GM19023 (cell line): ENCODE data around the gene MARK1.

Experiments used
- ATAC-seq: cut with Tn5 transposase; IDR thresholded peaks from one replicate; pipeline ENCODE4 v1.9.1; 2021; ENCODE audit warnings: mild to moderate bottlenecking, moderate library complexity; ENCODE audit not compliant: unreplicated experiment

The MARK1 gene

DNA sequence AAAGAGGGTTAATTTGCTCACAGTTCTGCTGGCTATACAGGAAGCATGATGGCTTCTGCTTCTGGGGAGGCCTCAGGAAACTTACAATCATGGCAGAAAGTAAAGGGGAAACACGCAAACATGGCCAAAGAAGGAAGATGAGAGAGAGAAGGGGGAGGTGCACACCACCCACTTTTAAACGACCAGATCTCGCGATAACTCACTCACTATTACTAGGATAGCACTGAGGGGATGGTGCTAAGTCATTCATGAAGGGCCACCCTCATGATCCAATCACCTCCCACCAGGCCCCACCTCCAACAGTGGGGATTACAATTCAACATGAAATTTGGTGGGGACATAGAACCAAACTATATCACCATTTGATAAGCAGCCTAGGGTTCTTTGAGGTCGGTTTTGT lies 159.9 kb downstream of the MARK1 start:
- no peak for ATAC-seq

DNA sequence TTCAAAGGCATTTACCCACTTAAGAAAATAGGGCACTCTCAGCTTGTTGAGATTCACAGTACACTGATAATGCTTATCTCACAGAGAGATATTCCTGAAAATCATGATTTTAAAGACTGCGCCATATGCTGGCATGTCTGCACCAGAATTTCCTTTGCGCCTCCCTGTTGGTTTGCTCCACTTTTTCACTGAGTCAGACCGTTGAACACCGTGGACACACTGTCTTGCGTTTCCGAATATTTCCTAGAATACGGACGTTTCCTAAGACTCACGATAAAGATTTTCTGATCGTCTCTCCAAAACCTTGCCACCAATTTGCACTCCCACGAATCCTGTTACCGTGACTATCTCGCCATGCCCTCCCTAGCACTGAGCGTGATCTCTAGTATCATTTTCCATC lies 161.7 kb downstream of the MARK1 start:
- ATAC-seq: no peak

DNA sequence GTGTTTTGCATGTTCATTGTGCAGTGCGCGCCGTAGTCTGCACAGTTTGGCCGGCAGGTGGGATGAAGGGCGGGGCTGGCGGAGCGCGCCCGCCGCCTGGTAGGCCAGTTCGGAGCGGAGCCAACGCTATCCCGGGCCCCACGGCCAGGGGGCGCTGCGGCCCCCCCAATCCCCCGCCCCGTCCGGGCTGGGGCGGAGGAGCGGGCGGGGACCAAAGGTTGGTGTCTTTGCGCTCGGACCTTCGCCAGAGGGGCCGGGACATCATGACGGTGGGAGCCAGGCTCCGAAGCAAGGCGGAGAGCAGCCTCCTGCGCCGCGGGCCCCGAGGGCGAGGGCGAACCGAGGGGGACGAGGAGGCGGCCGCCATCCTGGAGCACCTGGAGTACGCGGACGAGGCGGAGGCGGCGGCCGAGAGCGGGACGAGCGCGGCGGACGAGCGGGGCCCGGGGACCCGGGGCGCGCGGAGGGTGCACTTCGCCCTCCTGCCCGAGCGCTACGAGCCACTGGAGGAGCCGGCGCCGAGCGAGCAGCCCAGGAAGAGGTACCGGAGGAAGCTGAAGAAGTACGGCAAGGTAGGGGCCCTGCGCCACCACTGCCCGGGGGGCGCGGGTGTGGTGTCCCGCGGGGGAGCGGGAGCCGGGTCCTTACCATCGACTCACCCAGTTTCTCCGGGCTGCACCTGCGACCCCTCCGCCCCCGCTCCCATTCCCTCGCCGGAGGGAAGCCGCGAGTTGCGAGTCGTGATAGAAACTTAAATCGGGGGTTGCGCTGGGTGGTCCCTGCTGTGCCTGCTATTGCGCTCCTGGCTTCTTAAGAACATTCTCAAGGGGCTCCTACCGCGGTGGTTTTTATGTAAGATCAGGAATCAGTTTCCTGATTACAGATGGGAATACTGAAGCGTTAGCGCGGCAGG lies 162.5 kb downstream of the MARK1 start, which contains the start of gene C1orf115:
TSS of gene C1orf115 (plus strand) at position 224 of the 913 bp plus-strand sequence. CDS start at position 264, 40 bp downstream.
- peak; percentile 96 for ATAC-seq

DNA sequence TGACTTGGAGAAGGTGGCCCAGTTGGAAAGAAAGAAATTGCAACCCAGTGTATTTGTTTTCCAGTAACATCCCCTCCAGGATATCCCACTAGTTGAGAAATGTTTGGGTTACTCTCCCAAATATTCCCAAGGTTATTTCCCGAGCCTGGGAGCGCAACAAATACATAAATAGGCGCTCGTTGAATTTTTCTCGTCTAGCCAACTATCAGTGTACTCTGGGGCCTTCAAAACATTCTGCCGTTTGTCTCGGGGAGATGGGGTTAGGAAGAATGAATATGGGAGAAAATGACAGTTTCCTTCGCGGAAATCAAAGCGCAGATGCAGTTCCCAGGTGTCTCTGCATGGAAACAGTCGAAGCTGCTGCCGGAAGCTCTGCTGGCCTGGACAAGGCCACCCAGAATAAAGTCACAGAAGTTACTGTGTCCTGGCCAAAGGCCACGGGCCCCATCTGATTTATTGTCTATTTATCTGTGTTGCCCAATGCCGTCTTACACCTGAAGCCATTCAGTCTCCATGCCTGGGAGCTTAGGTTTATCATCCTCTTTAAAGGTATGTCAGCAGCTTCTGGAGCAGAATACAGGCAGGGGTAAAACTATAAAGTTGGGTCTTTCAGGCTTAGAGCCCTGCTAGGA lies 163.2 kb downstream of the MARK1 start:
- ATAC-seq: no peak

DNA sequence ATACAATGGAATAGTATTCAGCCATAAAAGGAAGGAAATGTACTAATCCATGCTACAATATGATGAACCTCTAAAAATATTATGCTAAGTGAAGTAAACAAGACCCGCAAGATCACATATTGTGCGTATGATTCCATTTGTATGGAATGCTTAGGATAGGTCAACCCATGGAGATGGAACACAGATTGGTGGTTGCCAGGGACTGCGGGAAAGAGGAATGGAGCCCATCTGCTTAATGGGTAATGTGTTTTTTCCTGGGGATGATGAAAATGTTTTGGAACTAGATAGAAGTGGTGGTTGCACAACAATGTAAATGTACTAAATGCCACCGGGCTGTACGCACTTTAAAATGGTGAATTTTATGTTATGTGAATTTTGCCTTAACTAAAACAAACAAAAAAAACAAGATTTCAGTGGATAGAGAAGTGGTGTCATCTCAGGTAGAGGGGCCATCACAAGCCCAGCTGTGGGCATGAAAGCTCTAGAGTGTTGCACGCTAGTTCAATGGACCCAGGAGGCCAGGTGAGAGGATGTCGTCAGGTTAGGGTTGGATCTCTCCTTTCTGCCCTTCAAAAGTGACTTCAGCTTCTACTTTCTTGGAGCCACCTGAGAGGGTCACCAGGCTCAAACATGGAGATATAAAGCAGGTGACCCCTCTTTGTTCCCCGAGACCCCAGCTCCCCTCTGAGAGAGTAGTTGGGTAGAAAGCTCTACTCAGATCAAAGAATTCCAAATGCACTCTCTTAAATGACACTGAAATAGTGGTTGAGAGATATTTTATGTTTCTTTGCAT lies 164.7 kb downstream of the MARK1 start:
- ATAC-seq: no peak

DNA sequence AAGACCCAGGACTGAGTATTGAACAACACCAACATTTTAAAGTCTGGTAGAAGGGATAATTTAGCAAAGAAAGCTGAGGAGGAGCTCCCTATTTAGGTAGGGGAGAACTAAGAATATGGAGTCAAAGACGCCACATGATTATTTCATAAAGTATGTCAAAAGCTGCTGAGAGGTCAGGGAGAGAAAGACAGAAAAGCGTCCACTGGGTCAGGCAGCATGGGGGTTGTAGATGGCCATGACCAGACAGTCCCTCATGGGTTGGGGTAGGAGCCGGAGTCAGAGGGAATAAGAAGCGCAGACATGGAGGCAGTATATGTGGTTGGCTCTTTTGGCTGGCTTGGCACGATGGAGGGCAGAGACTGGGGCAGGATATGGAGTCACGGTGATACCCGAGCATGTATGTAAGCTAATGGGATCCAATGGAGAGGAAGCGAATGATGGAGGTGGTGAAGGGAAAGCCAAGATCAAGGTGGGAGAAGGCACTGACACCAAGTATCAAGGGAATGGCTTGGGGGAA lies 167.0 kb downstream of the MARK1 start:
- no peak for ATAC-seq

DNA sequence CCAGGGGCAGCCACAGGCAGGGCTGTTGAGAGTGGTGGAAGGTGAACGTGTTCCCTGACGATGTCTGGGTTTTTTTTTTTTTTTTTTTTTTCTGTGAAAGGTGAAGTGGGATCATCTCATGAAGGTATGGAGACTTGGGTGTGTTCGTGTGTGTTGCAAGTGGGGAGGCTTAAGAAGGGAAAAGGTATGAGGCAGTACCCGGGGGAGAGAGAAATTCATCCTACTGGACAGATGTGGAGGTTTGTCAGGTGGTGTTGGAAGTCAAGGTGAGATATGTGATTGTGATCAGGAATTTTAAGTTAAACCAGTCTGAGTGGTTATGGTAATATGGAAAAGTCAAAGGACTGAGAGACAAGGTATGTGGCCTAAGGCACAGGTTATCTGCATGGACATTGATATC lies 167.5 kb downstream of the MARK1 start:
- ATAC-seq: no peak

DNA sequence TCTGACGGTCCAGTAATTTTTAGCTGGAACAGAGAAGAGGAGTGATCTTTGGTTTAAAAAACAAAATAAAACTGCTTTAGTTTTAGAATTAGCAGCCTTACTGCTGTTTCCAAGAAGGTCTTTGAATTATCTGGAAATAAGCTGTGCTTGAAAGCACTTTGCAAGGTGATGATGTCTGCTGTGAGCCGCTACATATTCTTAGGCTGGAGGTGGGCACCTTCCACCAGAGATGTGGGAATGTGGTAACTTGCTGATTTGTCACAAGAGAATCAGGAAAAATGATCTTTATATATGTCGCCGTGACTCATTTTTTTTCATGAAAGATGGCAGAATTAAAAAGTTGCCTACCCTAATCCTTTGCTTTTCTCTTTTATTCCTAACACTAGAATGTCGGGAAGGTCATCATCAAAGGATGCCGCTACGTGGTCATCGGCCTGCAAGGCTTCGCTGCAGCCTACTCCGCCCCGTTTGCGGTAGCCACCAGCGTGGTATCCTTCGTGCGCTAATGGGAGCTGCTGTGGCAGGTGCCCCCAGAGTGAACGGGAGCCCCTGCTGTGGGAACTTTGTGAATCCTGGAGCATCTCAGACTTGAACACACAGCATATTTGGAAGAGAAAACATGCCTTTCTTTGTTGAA lies 168.4 kb downstream of the MARK1 start:
- ATAC-seq: no peak

DNA sequence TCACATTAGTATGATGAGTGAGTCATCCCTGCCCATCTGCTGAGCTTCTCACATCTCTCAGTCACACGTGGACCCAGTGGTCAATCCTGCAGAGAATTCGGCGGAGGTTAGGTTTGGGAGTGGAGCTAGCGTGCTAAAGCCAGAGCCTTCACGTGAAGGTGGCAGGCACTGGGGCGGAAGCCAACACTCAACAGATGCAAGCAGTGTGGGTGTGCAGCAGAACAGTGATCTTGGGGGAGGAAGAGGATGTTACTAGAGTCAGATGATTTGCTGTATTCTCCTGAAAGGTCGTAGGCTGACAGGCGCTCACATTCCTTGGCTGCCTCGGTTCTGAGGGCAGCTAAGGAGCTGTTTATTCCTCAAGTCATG lies 168.9 kb downstream of the MARK1 start:
- no peak for ATAC-seq

DNA sequence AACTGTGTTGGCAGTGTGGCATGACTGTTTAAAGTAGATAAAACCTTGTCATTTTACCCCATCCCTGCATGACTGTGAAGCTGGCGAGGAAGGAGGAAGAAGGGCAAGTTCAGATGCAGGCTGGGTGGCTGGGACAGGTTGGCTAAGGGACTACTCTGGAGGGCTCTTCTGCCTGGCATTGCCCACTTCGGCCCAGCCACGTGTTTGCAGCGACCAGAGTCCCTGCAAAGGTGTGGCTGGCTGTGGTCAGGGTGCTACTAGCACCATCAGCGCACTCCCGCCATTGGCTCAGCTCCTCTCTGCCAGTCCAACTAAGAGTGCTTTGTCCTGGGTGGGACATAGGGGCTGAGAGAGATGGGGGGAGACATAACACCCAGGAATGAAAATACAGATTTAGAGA lies 169.4 kb downstream of the MARK1 start:
- ATAC-seq: no peak

DNA sequence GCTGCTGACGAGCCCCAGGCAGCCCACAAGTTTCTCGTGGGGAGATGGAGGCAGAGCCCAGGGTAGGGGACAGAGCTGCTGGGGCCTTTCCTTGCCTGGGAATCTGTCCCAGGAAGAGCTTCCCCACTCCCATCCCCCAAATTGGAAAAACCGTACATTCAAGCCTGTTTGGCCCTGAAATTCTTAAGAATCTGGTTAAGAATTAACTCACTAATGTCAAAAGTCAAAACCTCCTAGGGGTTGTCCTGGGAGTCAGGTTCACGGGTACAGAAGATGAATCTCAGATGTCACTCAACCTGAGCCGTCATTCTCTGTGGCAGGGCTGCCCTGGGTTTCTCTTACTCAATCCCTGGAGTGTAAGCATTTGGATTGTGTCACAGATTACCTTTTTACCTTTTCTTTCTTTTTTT lies 170.7 kb downstream of the MARK1 start:
- ATAC-seq: no peak

DNA sequence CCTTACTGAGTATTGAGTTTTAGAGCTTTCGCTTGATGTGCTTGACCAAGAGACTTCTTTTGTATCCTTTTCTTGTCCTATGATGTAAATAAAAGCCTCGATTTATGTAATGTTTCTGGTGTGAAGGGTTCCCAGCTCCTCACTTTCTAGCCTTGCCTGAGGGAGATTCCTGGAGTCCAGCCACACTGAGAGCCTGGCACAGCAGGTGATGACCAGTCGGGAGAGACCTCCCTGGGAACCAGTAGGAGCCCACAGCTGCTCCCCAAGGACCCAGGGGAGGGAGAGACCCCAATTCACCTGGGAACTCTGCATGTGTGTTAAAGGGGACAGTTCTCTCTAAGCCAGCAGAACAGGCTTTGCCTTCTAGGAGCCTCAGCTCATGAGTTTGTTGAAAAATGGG lies 171.1 kb downstream of the MARK1 start:
- ATAC-seq: no peak

DNA sequence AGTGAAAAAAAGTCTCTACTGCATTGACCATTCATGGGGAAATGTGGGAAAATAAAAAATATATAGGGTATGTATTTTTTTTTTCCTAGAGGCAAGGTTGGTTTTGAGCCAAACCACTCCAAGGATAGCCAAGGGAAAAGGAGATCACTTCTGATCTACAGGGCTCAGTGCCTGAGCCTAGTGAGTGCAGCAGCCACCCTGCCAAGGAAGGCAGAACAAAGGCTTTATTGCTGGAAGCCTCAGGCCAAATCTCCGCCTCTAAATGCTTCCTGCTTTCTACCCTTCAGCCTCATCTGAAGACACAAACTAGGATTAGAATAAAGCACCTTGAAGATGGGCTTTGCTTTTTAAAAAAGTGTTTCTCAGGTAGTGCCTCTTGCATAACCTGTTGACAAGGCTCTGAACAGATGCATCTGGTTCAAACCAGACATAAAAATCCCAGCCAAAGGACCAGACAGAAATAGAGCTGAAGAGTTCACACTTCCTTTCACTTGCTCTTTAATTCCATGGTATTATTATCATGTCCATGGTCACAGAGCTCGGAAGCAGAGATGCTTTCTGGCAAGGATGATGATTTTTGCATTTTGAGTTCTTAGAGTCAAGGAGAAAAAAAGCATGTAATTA lies 172.7 kb downstream of the MARK1 start:
- no peak for ATAC-seq

DNA sequence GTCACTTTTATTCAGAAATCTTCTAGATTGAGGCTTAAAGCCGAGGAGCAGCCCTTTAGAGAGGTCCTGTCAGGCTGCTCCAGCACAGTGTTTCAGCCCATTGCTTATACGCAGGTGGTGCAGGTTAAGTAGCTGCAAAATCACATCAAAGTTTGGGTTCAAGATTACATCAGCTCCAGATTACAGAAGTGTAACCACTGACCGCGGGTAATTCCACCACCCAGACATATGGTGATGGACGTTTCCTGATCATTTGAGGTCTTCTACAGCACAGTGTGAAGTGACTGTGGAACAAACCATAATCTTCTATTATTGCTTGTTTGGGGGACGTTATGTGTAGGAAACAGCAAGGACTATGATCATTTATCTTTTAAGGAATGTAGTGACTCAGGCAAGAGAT lies 174.0 kb downstream of the MARK1 start:
- ATAC-seq: no peak

DNA sequence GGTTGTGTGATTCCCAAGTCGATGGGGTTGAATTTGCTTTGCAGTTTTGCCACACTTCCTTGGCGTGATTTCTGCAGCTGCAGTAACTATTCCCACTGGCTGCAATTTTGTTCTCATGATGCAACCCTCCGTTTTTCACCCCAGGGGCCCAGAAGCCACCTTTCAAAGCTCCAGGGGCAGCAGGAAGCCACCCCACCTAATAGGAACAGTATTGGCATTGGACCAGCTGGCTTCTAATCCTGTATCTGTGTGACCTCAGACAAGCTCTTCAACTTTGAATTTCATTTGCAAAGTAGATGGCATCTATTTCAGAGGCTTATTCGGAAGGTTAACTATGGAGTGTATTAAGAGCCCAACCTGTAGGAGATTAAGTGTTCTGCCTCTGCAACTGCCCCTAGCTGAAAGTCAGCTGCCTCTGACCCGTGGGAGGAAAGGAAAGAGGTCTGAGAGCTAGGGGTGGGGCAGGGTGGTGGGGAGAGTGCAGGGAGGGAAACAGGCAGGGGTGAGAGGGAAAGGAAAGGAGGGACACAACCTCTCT lies 174.9 kb downstream of the MARK1 start:
- ATAC-seq: no peak

DNA sequence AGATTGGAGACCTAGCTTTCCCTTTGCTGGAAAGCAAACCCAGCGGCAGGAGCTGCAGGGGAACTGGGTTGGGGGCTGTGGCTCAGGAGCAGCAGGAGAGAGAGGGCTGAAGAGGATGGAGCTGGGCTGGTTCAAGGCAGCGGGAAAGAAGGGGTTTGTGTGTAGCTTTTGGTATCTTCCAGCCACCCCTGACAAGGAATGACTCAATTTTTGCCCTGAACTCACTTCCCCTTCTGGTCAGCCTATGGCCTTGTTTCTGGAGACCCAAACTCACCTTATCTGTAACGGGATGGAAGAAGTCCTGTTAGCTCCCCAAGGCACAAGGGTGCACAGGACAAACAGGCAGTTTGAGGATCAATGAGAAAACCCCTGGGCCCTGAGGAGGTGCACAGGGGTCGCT lies 175.4 kb downstream of the MARK1 start:
- ATAC-seq: no peak

DNA sequence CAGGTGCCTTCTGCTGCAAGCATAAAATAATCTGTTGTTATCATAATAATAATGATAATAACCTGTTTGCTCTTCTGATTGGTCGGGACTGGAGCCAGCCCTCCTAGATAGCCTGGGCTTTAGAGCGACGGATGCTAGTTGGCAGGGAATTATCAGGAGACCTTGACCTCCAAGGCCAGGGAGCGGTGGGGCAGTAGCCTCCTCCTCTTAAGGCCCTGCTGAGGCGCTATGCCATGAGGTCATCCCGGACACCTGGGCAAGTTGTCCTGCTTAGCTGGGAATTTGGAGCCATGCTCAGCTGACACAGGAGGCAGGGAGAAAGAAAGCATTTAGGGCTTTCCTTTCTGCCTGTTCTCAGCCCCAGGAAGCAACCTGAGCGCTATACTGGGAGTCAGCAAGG lies 177.8 kb downstream of the MARK1 start:
- ATAC-seq: no peak

DNA sequence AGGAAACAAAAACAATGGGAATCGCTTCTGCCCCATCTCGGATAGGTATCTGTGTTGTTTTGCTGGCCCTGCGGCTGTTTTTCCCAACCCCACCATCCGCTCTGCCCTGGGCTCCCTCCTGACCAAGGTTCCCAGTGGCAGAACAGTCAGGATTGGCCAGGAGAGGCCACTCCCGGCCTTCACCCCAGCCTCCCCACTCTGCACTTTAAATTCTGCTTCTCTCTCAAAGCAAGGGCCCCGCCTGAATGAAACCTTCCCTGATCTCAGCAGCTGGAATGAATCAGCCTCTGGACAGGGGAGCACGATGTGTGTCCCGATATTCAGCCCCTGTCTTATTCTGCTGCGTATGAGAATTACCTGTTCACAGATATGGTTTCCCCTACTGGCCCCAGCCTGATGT lies 178.5 kb downstream of the MARK1 start:
- no peak for ATAC-seq

DNA sequence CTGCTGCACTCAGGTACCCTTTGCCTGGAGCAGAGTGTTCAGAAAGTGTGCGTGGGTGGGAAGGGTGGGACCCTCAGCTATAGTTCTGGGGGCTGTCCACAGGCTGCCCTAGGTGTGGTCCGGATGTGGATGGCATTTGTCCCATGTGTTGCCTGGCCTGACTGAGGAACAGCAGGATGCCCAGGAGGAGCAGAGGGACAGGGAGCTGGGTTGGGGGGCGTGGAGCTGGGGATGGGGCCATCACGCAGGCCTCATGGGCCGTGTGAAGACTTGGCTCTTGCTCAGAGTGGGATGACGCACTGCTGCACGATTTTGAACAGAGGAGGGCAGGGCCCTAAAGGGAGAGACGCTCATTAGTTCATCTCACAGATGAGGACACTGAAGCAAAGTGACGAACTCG lies 179.2 kb downstream of the MARK1 start:
- no peak for ATAC-seq

DNA sequence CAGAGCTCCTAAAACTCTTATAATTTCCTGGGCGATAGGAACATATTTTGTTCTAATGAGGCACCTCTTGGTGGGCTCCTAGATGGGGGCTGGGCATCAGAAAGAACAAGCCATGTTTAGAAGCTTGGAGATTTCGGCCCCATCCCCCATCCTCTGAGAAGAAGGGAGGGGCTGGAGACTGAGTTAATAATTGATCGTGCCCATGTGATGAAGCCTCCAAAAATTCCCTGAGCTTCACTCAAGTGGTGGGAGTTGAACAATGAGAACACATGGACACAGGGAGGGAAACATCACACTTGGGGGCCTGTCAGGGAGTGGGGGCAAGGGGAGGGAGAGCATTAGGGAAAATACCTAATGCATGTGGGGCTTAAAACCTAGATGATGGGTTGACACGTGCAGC lies 180.3 kb downstream of the MARK1 start:
- no peak for ATAC-seq
